ENCODE measurements around the gene AKAP4. TPM values are rescaled to one million over a fixed set of nuclear protein-coding genes. Genes with fewer than 3 reads are reported as not detected.

AKAP4 gene
- total RNA-seq, 2 donors from 2014 or later = not detected

- H3K36me3 ChIP-seq = no peaks in the 10 kb centered on the region
- H3K27ac ChIP-seq = no peak overlapping the region
- ATAC-seq (ENCODE audit: insufficient number of reproducible peaks, low FRiP score, low read depth) = no peak
These were observed 32.5 kb downstream of the AKAP4 start for GRCh38 chrX:50168241-50168687.

GRCh38 chrX:50167366-50167765, 33.4 kb downstream of the AKAP4 start:
- Histone ChIP-seq H3K9me3 (no peaks in the 10 kb centered on the region), H3K36me3 (no peaks in the 10 kb centered on the region), H3K4me1 (ENCODE audit: control insufficient read depth in 1 of 2, low read depth in 2 of 2) (no peaks in the 10 kb centered on the region), H3K4me3 (no peak overlapping the region), H3K27me3 (replicated peaks; ENCODE audit: insufficient read depth) (no peaks in the 10 kb centered on the region), H3K27ac (no peak overlapping the region)
- TF ChIP-seq, protein P1, sequence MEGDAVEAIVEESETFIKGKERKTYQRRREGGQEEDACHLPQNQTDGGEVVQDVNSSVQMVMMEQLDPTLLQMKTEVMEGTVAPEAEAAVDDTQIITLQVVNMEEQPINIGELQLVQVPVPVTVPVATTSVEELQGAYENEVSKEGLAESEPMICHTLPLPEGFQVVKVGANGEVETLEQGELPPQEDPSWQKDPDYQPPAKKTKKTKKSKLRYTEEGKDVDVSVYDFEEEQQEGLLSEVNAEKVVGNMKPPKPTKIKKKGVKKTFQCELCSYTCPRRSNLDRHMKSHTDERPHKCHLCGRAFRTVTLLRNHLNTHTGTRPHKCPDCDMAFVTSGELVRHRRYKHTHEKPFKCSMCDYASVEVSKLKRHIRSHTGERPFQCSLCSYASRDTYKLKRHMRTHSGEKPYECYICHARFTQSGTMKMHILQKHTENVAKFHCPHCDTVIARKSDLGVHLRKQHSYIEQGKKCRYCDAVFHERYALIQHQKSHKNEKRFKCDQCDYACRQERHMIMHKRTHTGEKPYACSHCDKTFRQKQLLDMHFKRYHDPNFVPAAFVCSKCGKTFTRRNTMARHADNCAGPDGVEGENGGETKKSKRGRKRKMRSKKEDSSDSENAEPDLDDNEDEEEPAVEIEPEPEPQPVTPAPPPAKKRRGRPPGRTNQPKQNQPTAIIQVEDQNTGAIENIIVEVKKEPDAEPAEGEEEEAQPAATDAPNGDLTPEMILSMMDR (IDR thresholded peaks at IDR 0.05) = no peak
- no peak for DNase-seq (ENCODE audit: low spot score)
- ATAC-seq (ENCODE audit: insufficient number of reproducible peaks, low FRiP score, low read depth) = no peak

More at GRCh38 chrX:50168241-50168687, 32.5 kb downstream of the AKAP4 start:
- Histone ChIP-seq H3K27me3 (replicated peaks; ENCODE audit: insufficient read depth) (no peaks in the 10 kb centered on the region), H3K9me3 (no peaks in the 10 kb centered on the region), H3K4me3 (no peak overlapping the region), H3K4me1 (ENCODE audit: control insufficient read depth in 1 of 2, low read depth in 2 of 2) (no peaks in the 10 kb centered on the region)
- TF ChIP-seq, protein P1 (IDR thresholded peaks at IDR 0.05) = no peak
- no peak for DNase-seq (ENCODE audit: low spot score)

GRCh38 chrX:50165727-50166126, 35.1 kb downstream of the AKAP4 start:
- H3K27me3 ChIP-seq (replicated peaks; ENCODE audit: insufficient read depth) = no peaks in the 10 kb centered on the region
- H3K27ac ChIP-seq = no peak overlapping the region
- H3K4me1 ChIP-seq (ENCODE audit: control insufficient read depth in 1 of 2, low read depth in 2 of 2) = no peaks in the 10 kb centered on the region
- TF ChIP-seq, protein P1 (IDR thresholded peaks at IDR 0.05) = no peak
- H3K36me3 ChIP-seq = no peaks in the 10 kb centered on the region
- DNase-seq (ENCODE audit: low spot score) (no peak), ATAC-seq (ENCODE audit: insufficient number of reproducible peaks, low FRiP score, low read depth) (no peak)
- no peaks in the 10 kb centered on the region for H3K9me3 ChIP-seq
- H3K4me3 ChIP-seq = no peak overlapping the region

- H3K36me3 ChIP-seq = no peaks in the 10 kb centered on the region
- ATAC-seq (ENCODE audit: insufficient number of reproducible peaks, low FRiP score, low read depth) = no peak
- H3K9me3 ChIP-seq = no peaks in the 10 kb centered on the region
- no peaks in the 10 kb centered on the region for H3K27me3 ChIP-seq (replicated peaks; ENCODE audit: insufficient read depth)
- DNase-seq (ENCODE audit: low spot score) = no peak
- no peaks in the 10 kb centered on the region for H3K4me1 ChIP-seq (ENCODE audit: control insufficient read depth in 1 of 2, low read depth in 2 of 2)
- no peak overlapping the region for H3K4me3 ChIP-seq
- TF ChIP-seq, protein P1 (IDR thresholded peaks at IDR 0.05) = no peak
- no peak overlapping the region for H3K27ac ChIP-seq
These were observed 39.7 kb downstream of the AKAP4 start for GRCh38 chrX:50161127-50161526.

- Histone ChIP-seq H3K27me3 (replicated peaks; ENCODE audit: insufficient read depth) (no peaks in the 10 kb centered on the region), H3K4me1 (ENCODE audit: control insufficient read depth in 1 of 2, low read depth in 2 of 2) (no peaks in the 10 kb centered on the region), H3K4me3 (no peak overlapping the region), H3K9me3 (no peaks in the 10 kb centered on the region), H3K27ac (no peak overlapping the region), H3K36me3 (no peaks in the 10 kb centered on the region)
- TF ChIP-seq, protein P1 (IDR thresholded peaks at IDR 0.05) = no peak
- DNase-seq (ENCODE audit: low spot score) (no peak), ATAC-seq (ENCODE audit: insufficient number of reproducible peaks, low FRiP score, low read depth) (no peak)
These were observed 42.2 kb downstream of the AKAP4 start for GRCh38 chrX:50158593-50158992.

Measured in thoracic aorta (tissue), 2 donors.